ENCODE data around the gene KEAP1.

Gene KEAP1

GRCh38 chr19:10513223-10513622 is 10.1 kb upstream of the KEAP1 start:
- no peaks in the 10 kb centered on the region for H3K9me3 ChIP-seq (ENCODE audit: insufficient read depth, low read depth, low read length)
- H3K27me3 ChIP-seq (ENCODE audit: insufficient read depth, low read length) = peaks cover 62% of the 10 kb centered on the region
- 79% methylated on average over 7 of the region's 7 CpGs for WGBS
- H3K9ac ChIP-seq (ENCODE audit: low read depth, low read length) = no peak overlapping the region
- no peak overlapping the region for H3K27ac ChIP-seq (ENCODE audit: low read depth, low read length)
- no peaks in the 10 kb centered on the region for H3K36me3 ChIP-seq (ENCODE audit: insufficient read depth, low read length)
- 0 out of 2 replicates have a peak, but pooled peaks cover 3% of the 10 kb centered on the region for H3K4me1 ChIP-seq (ENCODE audit: insufficient read depth, low read length)
- H3K4me3 ChIP-seq (ENCODE audit: low read length) = no peak overlapping the region

- no peaks in the 10 kb centered on the region for H3K36me3 ChIP-seq (ENCODE audit: insufficient read depth, low read length)
- H3K4me3 ChIP-seq (ENCODE audit: low read length) = no peak overlapping the region
- H3K27me3 ChIP-seq (ENCODE audit: insufficient read depth, low read length) = peaks cover 33% of the 10 kb centered on the region
- no peak overlapping the region for H3K27ac ChIP-seq (ENCODE audit: low read depth, low read length)
- H3K9me3 ChIP-seq (ENCODE audit: insufficient read depth, low read depth, low read length) = no peaks in the 10 kb centered on the region
- 20% methylated on average over 15 of the region's 15 CpGs for WGBS
- H3K4me1 ChIP-seq (ENCODE audit: insufficient read depth, low read length) = no peaks in the 10 kb centered on the region
- no peak overlapping the region for H3K9ac ChIP-seq (ENCODE audit: low read depth, low read length)
These were observed 7.2 kb upstream of the KEAP1 start for GRCh38 chr19:10510301-10510802.

- Histone ChIP-seq H3K4me1 (ENCODE audit: insufficient read depth, low read length) (no peaks in the 10 kb centered on the region), H3K4me3 (ENCODE audit: low read length) (no peak overlapping the region), H3K27ac (ENCODE audit: low read depth, low read length) (no peak overlapping the region), H3K9ac (ENCODE audit: low read depth, low read length) (no peak overlapping the region), H3K9me3 (ENCODE audit: insufficient read depth, low read depth, low read length) (no peaks in the 10 kb centered on the region), H3K36me3 (ENCODE audit: insufficient read depth, low read length) (no peaks in the 10 kb centered on the region), H3K27me3 (ENCODE audit: insufficient read depth, low read length) (peaks cover 16% of the 10 kb centered on the region)
- 92% methylated on average over 3 of the region's 3 CpGs for WGBS
These were observed 5.6 kb upstream of the KEAP1 start for GRCh38 chr19:10508707-10509106.

GRCh38 chr19:10508036-10508435 is 4.9 kb upstream of the KEAP1 start:
- Histone ChIP-seq H3K36me3 (ENCODE audit: insufficient read depth, low read length) (no peaks in the 10 kb centered on the region), H3K9ac (ENCODE audit: low read depth, low read length) (no peak overlapping the region), H3K9me3 (ENCODE audit: insufficient read depth, low read depth, low read length) (no peaks in the 10 kb centered on the region), H3K27ac (ENCODE audit: low read depth, low read length) (no peak overlapping the region), H3K4me1 (ENCODE audit: insufficient read depth, low read length) (no peaks in the 10 kb centered on the region), H3K27me3 (ENCODE audit: insufficient read depth, low read length) (peaks cover 10% of the 10 kb centered on the region), H3K4me3 (ENCODE audit: low read length) (no peak overlapping the region)
- 92% methylated on average over 16 of the region's 16 CpGs for WGBS

- H3K27ac ChIP-seq (ENCODE audit: low read depth, low read length) = no peak overlapping the region
- H3K4me3 ChIP-seq (ENCODE audit: low read length) = no peak overlapping the region
- no peak overlapping the region for H3K9ac ChIP-seq (ENCODE audit: low read depth, low read length)
- 31% methylated on average over 16 of the region's 17 CpGs for WGBS
- H3K27me3 ChIP-seq (ENCODE audit: insufficient read depth, low read length) = no peaks in the 10 kb centered on the region
- no peaks in the 10 kb centered on the region for H3K9me3 ChIP-seq (ENCODE audit: insufficient read depth, low read depth, low read length)
- no peaks in the 10 kb centered on the region for H3K36me3 ChIP-seq (ENCODE audit: insufficient read depth, low read length)
- H3K4me1 ChIP-seq (ENCODE audit: insufficient read depth, low read length) = 0 out of 2 replicates have a peak, but pooled peaks cover 3% of the 10 kb centered on the region
These were observed 2.5 kb upstream of the KEAP1 start for GRCh38 chr19:10505583-10506229.

GRCh38 chr19:10502524-10503001 is 593 bp downstream of the KEAP1 start:
- H3K4me3 ChIP-seq (ENCODE audit: low read length) = peak overlapping the region; percentile 94
- H3K27ac ChIP-seq (ENCODE audit: low read depth, low read length) = peak overlapping the region; percentile 95
- peaks cover 15% of the 10 kb centered on the region; the same call in 1 of the 2 replicates for H3K4me1 ChIP-seq (ENCODE audit: insufficient read depth, low read length)
- under 1% methylated on average over 65 of the region's 65 CpGs for WGBS
- H3K36me3 ChIP-seq (ENCODE audit: insufficient read depth, low read length) = peaks cover 18% of the 10 kb centered on the region
- no peaks in the 10 kb centered on the region for H3K9me3 ChIP-seq (ENCODE audit: insufficient read depth, low read depth, low read length)
- peak overlapping the region; percentile 100 for H3K9ac ChIP-seq (ENCODE audit: low read depth, low read length)
- no peaks in the 10 kb centered on the region for H3K27me3 ChIP-seq (ENCODE audit: insufficient read depth, low read length)

GRCh38 chr19:10501971-10502523 is 1.1 kb downstream of the KEAP1 start:
- 5% methylated on average over 35 of the region's 35 CpGs for WGBS
- peak overlapping the region; percentile 100 for H3K9ac ChIP-seq (ENCODE audit: low read depth, low read length)
- no peaks in the 10 kb centered on the region for H3K27me3 ChIP-seq (ENCODE audit: insufficient read depth, low read length)
- peaks cover 15% of the 10 kb centered on the region; the same call in 1 of the 2 replicates for H3K4me1 ChIP-seq (ENCODE audit: insufficient read depth, low read length)
- H3K4me3 ChIP-seq (ENCODE audit: low read length) = peak overlapping the region; percentile 94
- H3K36me3 ChIP-seq (ENCODE audit: insufficient read depth, low read length) = peaks cover 24% of the 10 kb centered on the region
- no peaks in the 10 kb centered on the region for H3K9me3 ChIP-seq (ENCODE audit: insufficient read depth, low read depth, low read length)
- peak overlapping the region; percentile 95 for H3K27ac ChIP-seq (ENCODE audit: low read depth, low read length)

- 52% methylated on average over 2 of the region's 2 CpGs for WGBS
- Histone ChIP-seq H3K9ac (ENCODE audit: low read depth, low read length) (no peak overlapping the region), H3K27ac (ENCODE audit: low read depth, low read length) (peak overlapping the region; percentile 62; the same call in 1 of the 2 replicates)
These were observed 2.9 kb downstream of the KEAP1 start for GRCh38 chr19:10500247-10500592.

GRCh38 chr19:10499550-10500246 is 3.5 kb downstream of the KEAP1 start:
- no peak overlapping the region; the same call in 1 of the 2 replicates for H3K4me3 ChIP-seq (ENCODE audit: low read length)
- WGBS = 81% methylated on average over 24 of the region's 24 CpGs
- H3K9me3 ChIP-seq (ENCODE audit: insufficient read depth, low read depth, low read length) = no peaks in the 10 kb centered on the region
- H3K36me3 ChIP-seq (ENCODE audit: insufficient read depth, low read length) = peaks cover 46% of the 10 kb centered on the region
- peaks cover 15% of the 10 kb centered on the region; the same call in 1 of the 2 replicates for H3K4me1 ChIP-seq (ENCODE audit: insufficient read depth, low read length)
- H3K27ac ChIP-seq (ENCODE audit: low read depth, low read length) = peak overlapping the region; percentile 62; the same call in 1 of the 2 replicates
- no peaks in the 10 kb centered on the region for H3K27me3 ChIP-seq (ENCODE audit: insufficient read depth, low read length)
- H3K9ac ChIP-seq (ENCODE audit: low read depth, low read length) = no peak overlapping the region

More at GRCh38 chr19:10500247-10500592, 2.9 kb downstream of the KEAP1 start:
- H3K4me3 ChIP-seq (ENCODE audit: low read length) = 0 out of 2 replicates have a peak overlapping the region, but pooled peaks have one; percentile 3
- peaks cover 41% of the 10 kb centered on the region for H3K36me3 ChIP-seq (ENCODE audit: insufficient read depth, low read length)
- no peaks in the 10 kb centered on the region for H3K9me3 ChIP-seq (ENCODE audit: insufficient read depth, low read depth, low read length)
- peaks cover 15% of the 10 kb centered on the region; the same call in 1 of the 2 replicates for H3K4me1 ChIP-seq (ENCODE audit: insufficient read depth, low read length)
- no peaks in the 10 kb centered on the region for H3K27me3 ChIP-seq (ENCODE audit: insufficient read depth, low read length)

- peaks cover 15% of the 10 kb centered on the region; the same call in 1 of the 2 replicates for H3K4me1 ChIP-seq (ENCODE audit: insufficient read depth, low read length)
- WGBS = 97% methylated on average over 4 of the region's 4 CpGs
- H3K27me3 ChIP-seq (ENCODE audit: insufficient read depth, low read length) = no peaks in the 10 kb centered on the region
- H3K27ac ChIP-seq (ENCODE audit: low read depth, low read length) = no peak overlapping the region
- H3K9me3 ChIP-seq (ENCODE audit: insufficient read depth, low read depth, low read length) = no peaks in the 10 kb centered on the region
- H3K36me3 ChIP-seq (ENCODE audit: insufficient read depth, low read length) = peaks cover 53% of the 10 kb centered on the region
- H3K9ac ChIP-seq (ENCODE audit: low read depth, low read length) = no peak overlapping the region
- no peak overlapping the region for H3K4me3 ChIP-seq (ENCODE audit: low read length)
These were observed 5.8 kb downstream of the KEAP1 start for GRCh38 chr19:10497371-10497770.

Measured in HUES64 (cell line).